Liver (tissue), 9 donors: ENCODE data around the gene NUP93. TPM values are rescaled to one million over a fixed set of nuclear protein-coding genes. Genes with fewer than 3 reads are reported as not detected.

Source experiments
- DNase-seq: peaks from one replicate; pipeline ENCODE4 v3.0.0-alpha.2; 2017; ENCODE audit warnings: low spot score
- H3K27ac ChIP-seq, 2 donors: one replicate each; pipeline ENCODE4 v1.7.0; 2013; ENCODE audit warnings: inconsistent platforms in 2 of 2, low read length in 2 of 2, control low read depth in 1 of 2, low read depth in 1 of 2, mild to moderate bottlenecking in 1 of 2
- H3K27me3 ChIP-seq, 4 donors: one replicate each; pipeline versions ENCODE4 v1.6.1 to v1.7.0; 2013; ENCODE audit warnings: low read length in 3 of 4, inconsistent platforms in 1 of 4, mild to moderate bottlenecking in 1 of 4, moderate library complexity in 1 of 4; ENCODE audit not compliant: control insufficient read depth in 4 of 4, insufficient read depth in 4 of 4
- H3K36me3 ChIP-seq, 4 donors: one replicate each; pipeline versions ENCODE4 v1.6.1 to v1.7.0; 2013; ENCODE audit warnings: low read length in 3 of 4, mild to moderate bottlenecking in 3 of 4, low read depth in 1 of 4, moderate library complexity in 1 of 4; ENCODE audit not compliant: control insufficient read depth in 4 of 4, insufficient read depth in 3 of 4
- H3K4me1 ChIP-seq, 4 donors: one replicate each; pipeline versions ENCODE4 v1.6.1 to v1.7.0; 2013; ENCODE audit warnings: low read length in 3 of 4, mild to moderate bottlenecking in 3 of 4, moderate library complexity in 1 of 4; ENCODE audit not compliant: control insufficient read depth in 4 of 4, insufficient read depth in 4 of 4
- H3K4me3 ChIP-seq, 3 donors: one replicate each; pipeline versions ENCODE4 v1.6.1 to v1.7.0; 2013; ENCODE audit warnings: low read length in 3 of 3, control low read depth in 1 of 3, low read depth in 1 of 3, mild to moderate bottlenecking in 1 of 3
- H3K9ac ChIP-seq, 2 donors: one replicate each; pipeline ENCODE4 v1.7.0; 2013; ENCODE audit warnings: low read length in 2 of 2, mild to moderate bottlenecking in 2 of 2, moderate library complexity in 2 of 2, control low read depth in 1 of 2, low read depth in 1 of 2
- H3K9me3 ChIP-seq, 4 donors: one replicate each; pipeline versions ENCODE4 v1.6.1 to v1.7.0; 2013; ENCODE audit warnings: low read length in 3 of 4; ENCODE audit not compliant: control insufficient read depth in 4 of 4
- EGR1 ChIP-seq, 2 donors: IDR thresholded peaks; 2 replicates each; pipeline ENCODE4 v1.6.1; 2016 to 2018; ENCODE audit warnings: antibody characterized with exemption in 2 of 2, low read depth in 2 of 2
- FOXA1 ChIP-seq: IDR thresholded peaks from 2 replicates; pipeline ENCODE4 v1.6.1; 2016; ENCODE audit warnings: antibody characterized with exemption
- HNF4A ChIP-seq, 2 donors: conservative IDR thresholded peaks; 2 replicates each; pipeline ENCODE4 v1.6.1; 2016; ENCODE audit warnings: antibody characterized with exemption in 2 of 2, mild to moderate bottlenecking in 2 of 2
- HNF4G ChIP-seq: IDR thresholded peaks from 2 replicates; pipeline ENCODE4 v1.6.1; 2016; ENCODE audit warnings: antibody characterized with exemption
- TAF1 ChIP-seq: conservative IDR thresholded peaks from 2 replicates; pipeline ENCODE4 v1.6.1; 2016; ENCODE audit warnings: antibody characterized with exemption, mild to moderate bottlenecking
- YY1 ChIP-seq: IDR thresholded peaks from 2 replicates; pipeline ENCODE4 v1.6.1; 2016; ENCODE audit warnings: antibody characterized with exemption, mild to moderate bottlenecking
- WGBS: extraction: QIAGEN DNeasy Blood & Tissue Kit; methylation state at CpG from one replicate; pipeline ENCODE4 v1.1.7; 2013; 5-methylcytosine and 5-hydroxymethylcytosine counted together
- polyA plus RNA-seq, 2 donors: library from polyadenylated mRNA; stranded (reverse) in 1 of 2; unstranded in 1 of 2; fragments of 200-250 nt in 1 of 2; fragments of >200 nt in 1 of 2; fragmentation: Nextera tagmentation in 1 of 2; extraction: Ambion mirVana in 1 of 2; gene quantifications; one replicate each; pipeline versions ENCODE4 v1.2.1 to v1.2.3, GENCODE V29; 2013 to 2015
- total RNA-seq, 2 donors: library from RNA; depleted of rRNA; stranded (reverse); fragments of >200 nt; gene quantifications; one replicate each; pipeline ENCODE4 v1.2.3, GENCODE V29; 2014
- TF ChIP-seq, protein P1 (sequence below): fragments of 150-350 bp; IDR thresholded peaks from 2 replicates; pipeline ENCODE4 v1.5.1; 2017; ENCODE audit warnings: improper control_type of control experiment, low read depth, low read length; ENCODE audit not compliant: missing input control
- TF ChIP-seq, protein P2 (sequence below): IDR thresholded peaks from 2 replicates; pipeline ENCODE4 v1.6.1; 2016; ENCODE audit warnings: antibody characterized with exemption, mild to moderate bottlenecking
- TF ChIP-seq, protein P3 (sequence below): IDR thresholded peaks from 2 replicates; pipeline ENCODE4 v1.6.1; 2016; ENCODE audit warnings: antibody characterized with exemption
- donor health status: healthy.
- donor health status: healthy.
- donor health status: healthy.
- donor health status: healthy.
- donor health status: healthy.

The NUP93 gene
- total and polyA plus RNA-seq, 4 donors = 8.2 to 31.8 (median 9.8) TPM

DNA sequence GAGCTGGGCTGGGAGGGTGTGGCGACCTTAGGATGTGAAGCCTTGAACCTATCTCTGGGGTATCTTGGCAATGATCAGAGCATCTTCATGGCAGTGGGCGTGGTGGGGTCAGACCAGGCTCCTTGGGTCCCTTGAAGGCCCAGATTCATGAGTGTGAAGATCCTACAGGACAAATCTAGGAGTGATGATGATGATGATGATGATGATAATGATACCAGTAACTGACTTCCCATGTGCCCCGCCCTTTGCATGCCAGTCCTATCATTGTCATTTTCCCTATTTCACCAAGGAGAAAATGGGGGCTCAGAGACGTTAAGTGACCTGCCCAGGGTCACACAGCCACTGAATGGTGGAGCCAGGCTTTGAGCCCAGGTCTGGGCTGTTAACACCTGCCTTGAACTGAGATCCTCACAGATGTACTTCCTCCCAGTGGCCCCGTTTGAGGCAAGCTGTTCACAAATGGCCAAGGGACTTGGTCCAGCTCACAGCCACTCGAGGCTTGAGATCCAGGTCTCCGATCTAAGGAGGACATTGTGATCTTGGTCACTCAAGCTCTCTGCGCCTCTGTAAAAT is 148.4 kb downstream of the NUP93 start:
- no peaks in the 10 kb centered on the region for H3K27me3 ChIP-seq
- WGBS = 92% methylated on average over 8 of the region's 8 CpGs
- no peaks in the 10 kb centered on the region for H3K36me3 ChIP-seq
- H3K4me3 ChIP-seq = no peak overlapping the region
- no peak overlapping the region for H3K9ac ChIP-seq
- no peak overlapping the region for H3K27ac ChIP-seq
- TF ChIP-seq YY1 (no peak), HNF4A (conservative IDR thresholded peaks at IDR 0.05) (no peak), EGR1 (IDR thresholded peaks at IDR 0.05; ENCODE audit: low read depth in 2 of 2) (no peak), TAF1 (no peak)
- TF ChIP-seq, protein P1, sequence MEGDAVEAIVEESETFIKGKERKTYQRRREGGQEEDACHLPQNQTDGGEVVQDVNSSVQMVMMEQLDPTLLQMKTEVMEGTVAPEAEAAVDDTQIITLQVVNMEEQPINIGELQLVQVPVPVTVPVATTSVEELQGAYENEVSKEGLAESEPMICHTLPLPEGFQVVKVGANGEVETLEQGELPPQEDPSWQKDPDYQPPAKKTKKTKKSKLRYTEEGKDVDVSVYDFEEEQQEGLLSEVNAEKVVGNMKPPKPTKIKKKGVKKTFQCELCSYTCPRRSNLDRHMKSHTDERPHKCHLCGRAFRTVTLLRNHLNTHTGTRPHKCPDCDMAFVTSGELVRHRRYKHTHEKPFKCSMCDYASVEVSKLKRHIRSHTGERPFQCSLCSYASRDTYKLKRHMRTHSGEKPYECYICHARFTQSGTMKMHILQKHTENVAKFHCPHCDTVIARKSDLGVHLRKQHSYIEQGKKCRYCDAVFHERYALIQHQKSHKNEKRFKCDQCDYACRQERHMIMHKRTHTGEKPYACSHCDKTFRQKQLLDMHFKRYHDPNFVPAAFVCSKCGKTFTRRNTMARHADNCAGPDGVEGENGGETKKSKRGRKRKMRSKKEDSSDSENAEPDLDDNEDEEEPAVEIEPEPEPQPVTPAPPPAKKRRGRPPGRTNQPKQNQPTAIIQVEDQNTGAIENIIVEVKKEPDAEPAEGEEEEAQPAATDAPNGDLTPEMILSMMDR = no peak
- TF ChIP-seq, protein P2, sequence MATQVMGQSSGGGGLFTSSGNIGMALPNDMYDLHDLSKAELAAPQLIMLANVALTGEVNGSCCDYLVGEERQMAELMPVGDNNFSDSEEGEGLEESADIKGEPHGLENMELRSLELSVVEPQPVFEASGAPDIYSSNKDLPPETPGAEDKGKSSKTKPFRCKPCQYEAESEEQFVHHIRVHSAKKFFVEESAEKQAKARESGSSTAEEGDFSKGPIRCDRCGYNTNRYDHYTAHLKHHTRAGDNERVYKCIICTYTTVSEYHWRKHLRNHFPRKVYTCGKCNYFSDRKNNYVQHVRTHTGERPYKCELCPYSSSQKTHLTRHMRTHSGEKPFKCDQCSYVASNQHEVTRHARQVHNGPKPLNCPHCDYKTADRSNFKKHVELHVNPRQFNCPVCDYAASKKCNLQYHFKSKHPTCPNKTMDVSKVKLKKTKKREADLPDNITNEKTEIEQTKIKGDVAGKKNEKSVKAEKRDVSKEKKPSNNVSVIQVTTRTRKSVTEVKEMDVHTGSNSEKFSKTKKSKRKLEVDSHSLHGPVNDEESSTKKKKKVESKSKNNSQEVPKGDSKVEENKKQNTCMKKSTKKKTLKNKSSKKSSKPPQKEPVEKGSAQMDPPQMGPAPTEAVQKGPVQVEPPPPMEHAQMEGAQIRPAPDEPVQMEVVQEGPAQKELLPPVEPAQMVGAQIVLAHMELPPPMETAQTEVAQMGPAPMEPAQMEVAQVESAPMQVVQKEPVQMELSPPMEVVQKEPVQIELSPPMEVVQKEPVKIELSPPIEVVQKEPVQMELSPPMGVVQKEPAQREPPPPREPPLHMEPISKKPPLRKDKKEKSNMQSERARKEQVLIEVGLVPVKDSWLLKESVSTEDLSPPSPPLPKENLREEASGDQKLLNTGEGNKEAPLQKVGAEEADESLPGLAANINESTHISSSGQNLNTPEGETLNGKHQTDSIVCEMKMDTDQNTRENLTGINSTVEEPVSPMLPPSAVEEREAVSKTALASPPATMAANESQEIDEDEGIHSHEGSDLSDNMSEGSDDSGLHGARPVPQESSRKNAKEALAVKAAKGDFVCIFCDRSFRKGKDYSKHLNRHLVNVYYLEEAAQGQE = no peak
- H3K4me1 ChIP-seq = no peaks in the 10 kb centered on the region
- DNase-seq = no peak
- no peaks in the 10 kb centered on the region for H3K9me3 ChIP-seq

DNA sequence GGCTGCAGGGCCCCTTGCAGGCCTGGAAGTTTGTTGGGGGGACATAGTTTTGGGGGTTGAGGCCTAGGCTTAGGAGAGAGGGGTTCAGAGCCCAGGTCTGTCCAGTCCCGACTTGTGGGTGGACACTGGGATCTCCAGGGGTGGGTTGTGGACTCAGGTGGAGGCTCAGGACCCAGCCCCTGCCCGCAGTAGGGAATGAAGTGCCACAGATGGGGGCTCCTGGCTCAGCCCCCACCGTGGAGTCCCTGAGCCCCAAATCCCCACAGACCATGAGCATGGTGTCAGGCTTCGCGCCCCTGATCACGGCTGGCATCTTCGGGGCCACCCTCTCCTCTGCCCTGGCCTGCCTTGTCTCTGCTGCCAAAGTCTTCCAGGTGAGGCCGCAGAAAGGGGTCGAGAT is 149.3 kb downstream of the NUP93 start:
- TF ChIP-seq, protein P1 = no peak
- TF ChIP-seq HNF4G (no peak), FOXA1 (no peak)
- TF ChIP-seq, protein P3, sequence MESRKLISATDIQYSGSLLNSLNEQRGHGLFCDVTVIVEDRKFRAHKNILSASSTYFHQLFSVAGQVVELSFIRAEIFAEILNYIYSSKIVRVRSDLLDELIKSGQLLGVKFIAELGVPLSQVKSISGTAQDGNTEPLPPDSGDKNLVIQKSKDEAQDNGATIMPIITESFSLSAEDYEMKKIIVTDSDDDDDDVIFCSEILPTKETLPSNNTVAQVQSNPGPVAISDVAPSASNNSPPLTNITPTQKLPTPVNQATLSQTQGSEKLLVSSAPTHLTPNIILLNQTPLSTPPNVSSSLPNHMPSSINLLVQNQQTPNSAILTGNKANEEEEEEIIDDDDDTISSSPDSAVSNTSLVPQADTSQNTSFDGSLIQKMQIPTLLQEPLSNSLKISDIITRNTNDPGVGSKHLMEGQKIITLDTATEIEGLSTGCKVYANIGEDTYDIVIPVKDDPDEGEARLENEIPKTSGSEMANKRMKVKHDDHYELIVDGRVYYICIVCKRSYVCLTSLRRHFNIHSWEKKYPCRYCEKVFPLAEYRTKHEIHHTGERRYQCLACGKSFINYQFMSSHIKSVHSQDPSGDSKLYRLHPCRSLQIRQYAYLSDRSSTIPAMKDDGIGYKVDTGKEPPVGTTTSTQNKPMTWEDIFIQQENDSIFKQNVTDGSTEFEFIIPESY = no peak
- TF ChIP-seq, protein P2 = no peak
- no peak overlapping the region for H3K27ac ChIP-seq
- no peak for DNase-seq
- no peak overlapping the region for H3K9ac ChIP-seq
- no peaks in the 10 kb centered on the region for H3K9me3 ChIP-seq
- 94% methylated on average over 9 of the region's 9 CpGs for WGBS
- no peaks in the 10 kb centered on the region for H3K4me1 ChIP-seq
- H3K4me3 ChIP-seq = no peak overlapping the region
- H3K36me3 ChIP-seq = no peaks in the 10 kb centered on the region
- H3K27me3 ChIP-seq = no peaks in the 10 kb centered on the region
